Measurements from ENCODE around the gene RAC3.

RAC3 gene

DNA sequence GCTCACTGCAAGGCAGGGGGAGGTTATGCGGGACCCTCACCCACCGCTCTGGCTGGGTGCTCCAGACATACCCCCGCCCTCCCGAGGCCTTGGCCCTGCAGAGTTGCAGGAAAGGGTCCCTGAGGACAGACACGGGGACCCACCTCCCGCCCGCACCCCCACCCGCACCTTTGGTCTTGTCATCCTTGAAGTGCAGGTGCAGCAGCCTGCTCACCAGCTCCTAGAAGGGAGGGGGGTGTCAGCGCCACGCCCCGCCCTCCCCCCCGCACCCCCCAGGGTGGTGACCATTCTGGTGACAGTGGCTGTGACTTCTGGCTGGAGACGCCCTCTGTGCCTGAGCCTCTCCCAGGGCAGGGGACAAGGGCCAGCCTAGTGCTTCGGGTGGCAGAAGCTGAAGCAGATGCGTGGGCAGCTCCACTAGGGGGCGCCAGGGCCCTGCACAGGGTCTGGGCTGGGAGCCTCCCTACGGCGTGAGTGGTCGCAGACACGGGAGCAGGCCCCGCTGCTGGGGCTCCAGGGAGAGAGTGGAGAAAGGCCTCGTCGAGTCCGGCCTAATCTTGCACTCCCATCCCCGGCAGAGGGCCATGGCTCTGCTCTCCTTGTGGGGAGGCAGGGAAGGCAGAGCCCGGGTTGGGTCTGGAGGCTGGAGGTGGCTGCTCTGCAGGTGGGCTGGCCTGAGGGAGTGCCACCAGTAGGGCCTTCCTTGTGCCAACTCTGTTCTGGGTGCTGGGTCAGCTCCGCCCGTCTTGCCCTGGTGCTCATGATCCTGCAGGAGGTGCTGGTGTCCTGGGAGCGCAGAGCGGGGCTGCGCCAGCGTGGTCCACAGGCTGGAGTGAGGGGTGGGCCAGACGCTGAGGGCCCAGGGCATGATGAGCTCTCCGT lies 11.5 kb upstream of the RAC3 start:
- no CpG with 5 or more reads among the region's 34 CpGs for WGBS (ENCODE audit: insufficient coverage, insufficient read length)
- no peaks in the 10 kb centered on the region for H3K27me3 ChIP-seq (ENCODE audit: control insufficient read depth, insufficient read depth, low read length)
- 0 out of 2 replicates have a peak, but pooled peaks cover 2% of the 10 kb centered on the region for H3K36me3 ChIP-seq (ENCODE audit: control insufficient read depth, insufficient read depth, low read length)
- no peak overlapping the region for H3K27ac ChIP-seq (ENCODE audit: low read length)
- peaks cover 1% of the 10 kb centered on the region for H3K4me1 ChIP-seq (ENCODE audit: control insufficient read depth, insufficient read depth, low read length)
- no peak overlapping the region for H3K4me3 ChIP-seq (ENCODE audit: low read length)
- DNase-seq (ENCODE audit: low read depth, low spot score) = no peak
- H3K9me3 ChIP-seq (ENCODE audit: control insufficient read depth, insufficient read depth, low read length) = no peaks in the 10 kb centered on the region

DNA sequence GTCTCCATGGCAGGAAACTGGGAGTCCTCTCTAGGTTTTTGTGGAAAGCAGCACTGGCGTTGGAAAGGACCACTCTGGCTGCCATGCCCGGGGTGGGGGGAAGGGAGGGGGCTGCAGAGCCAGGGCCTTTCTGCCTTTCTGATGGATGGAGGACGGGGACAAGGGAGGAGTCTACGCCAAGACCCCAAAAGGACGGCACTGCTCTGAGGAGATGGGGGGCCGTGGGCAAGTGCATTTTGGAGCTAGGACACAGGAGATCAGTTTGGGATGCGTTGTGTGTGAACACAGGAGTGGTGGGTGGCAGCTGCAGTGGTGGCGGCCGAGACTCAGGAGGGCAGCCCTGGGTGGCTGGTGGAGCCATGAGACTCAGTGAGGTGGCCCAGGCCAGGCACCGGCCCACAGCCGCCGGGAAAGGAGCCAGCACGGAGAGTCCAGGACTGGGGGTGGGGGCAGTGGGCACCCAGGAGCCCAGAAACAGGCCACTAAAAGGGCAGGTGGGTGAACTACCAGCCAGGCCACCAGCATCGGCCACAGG lies 10.8 kb upstream of the RAC3 start:
- H3K4me3 ChIP-seq (ENCODE audit: low read length) = no peak overlapping the region
- no peak overlapping the region for H3K27ac ChIP-seq (ENCODE audit: low read length)
- no peaks in the 10 kb centered on the region for H3K9me3 ChIP-seq (ENCODE audit: control insufficient read depth, insufficient read depth, low read length)
- no peak for DNase-seq (ENCODE audit: low read depth, low spot score)
- no CpG with 5 or more reads among the region's 14 CpGs for WGBS (ENCODE audit: insufficient coverage, insufficient read length)
- H3K27me3 ChIP-seq (ENCODE audit: control insufficient read depth, insufficient read depth, low read length) = no peaks in the 10 kb centered on the region
- 0 out of 2 replicates have a peak, but pooled peaks cover 2% of the 10 kb centered on the region for H3K36me3 ChIP-seq (ENCODE audit: control insufficient read depth, insufficient read depth, low read length)
- H3K4me1 ChIP-seq (ENCODE audit: control insufficient read depth, insufficient read depth, low read length) = peaks cover 1% of the 10 kb centered on the region

DNA sequence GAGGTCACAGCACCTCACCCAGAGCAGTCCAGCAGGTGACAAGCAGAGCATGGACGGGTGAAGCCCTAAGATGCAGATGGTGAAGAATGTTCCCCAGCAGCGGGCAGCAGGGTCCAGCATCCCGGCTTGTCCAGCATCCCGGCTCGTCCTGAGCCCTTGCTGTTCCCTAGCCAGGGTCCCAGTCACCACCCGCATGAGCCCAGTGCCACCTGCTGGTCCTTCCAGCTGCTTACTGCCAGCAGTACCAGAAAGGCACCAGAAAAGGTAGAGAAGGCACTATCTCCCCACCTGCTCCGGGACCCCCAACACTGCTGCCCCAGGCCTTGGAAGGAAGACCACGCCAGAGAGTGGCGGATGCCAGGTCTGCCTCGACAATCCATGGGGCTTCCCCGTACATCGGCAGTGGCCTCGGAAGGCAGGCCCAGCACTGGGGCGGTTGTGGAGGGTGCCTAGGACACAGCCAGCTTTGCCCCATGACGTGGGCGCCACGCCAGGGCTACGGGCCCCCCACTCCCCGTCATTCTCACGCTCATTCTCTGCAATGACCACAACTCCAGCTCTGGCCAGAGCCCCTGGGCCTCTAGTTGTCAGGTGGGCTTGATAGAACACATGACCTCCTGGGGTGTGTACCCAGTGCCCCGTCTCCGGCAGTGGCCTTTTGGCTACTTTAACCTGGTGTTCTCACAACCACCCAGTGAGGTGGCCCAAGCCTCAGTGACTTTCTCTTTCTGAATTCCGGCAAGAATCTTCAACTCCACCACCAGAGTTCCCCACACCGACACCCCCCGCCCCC lies 10.2 kb upstream of the RAC3 start:
- Histone ChIP-seq H3K27ac (ENCODE audit: low read length) (no peak overlapping the region), H3K9me3 (ENCODE audit: control insufficient read depth, insufficient read depth, low read length) (no peaks in the 10 kb centered on the region), H3K27me3 (ENCODE audit: control insufficient read depth, insufficient read depth, low read length) (no peaks in the 10 kb centered on the region), H3K4me3 (ENCODE audit: low read length) (no peak overlapping the region), H3K4me1 (ENCODE audit: control insufficient read depth, insufficient read depth, low read length) (peaks cover 1% of the 10 kb centered on the region), H3K36me3 (ENCODE audit: control insufficient read depth, insufficient read depth, low read length) (0 out of 2 replicates have a peak, but pooled peaks cover 2% of the 10 kb centered on the region)
- WGBS (ENCODE audit: insufficient coverage, insufficient read length) = no CpG with 5 or more reads among the region's 25 CpGs
- no peak for DNase-seq (ENCODE audit: low read depth, low spot score)

DNA sequence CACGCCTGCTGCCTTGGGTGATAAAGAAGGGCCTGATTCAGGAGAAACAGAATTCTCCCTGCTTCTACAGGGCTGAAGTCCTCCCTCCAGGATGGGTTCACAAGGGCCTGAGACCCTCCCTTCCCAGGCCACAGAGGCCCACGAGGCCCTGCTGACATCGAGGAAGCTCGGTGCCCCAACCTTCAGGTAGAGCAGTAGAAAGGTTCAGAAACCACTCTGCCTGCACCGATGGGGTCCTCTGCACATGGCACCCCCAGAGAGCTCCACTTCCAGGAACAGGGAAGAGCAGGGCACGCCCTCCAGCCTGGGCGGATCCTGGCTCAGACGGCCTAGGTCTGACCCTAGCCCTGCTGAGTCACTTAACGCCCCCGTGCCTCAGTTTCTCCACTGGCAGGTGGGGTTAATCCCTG lies 9.6 kb upstream of the RAC3 start:
- no peak overlapping the region for H3K27ac ChIP-seq (ENCODE audit: low read length)

DNA sequence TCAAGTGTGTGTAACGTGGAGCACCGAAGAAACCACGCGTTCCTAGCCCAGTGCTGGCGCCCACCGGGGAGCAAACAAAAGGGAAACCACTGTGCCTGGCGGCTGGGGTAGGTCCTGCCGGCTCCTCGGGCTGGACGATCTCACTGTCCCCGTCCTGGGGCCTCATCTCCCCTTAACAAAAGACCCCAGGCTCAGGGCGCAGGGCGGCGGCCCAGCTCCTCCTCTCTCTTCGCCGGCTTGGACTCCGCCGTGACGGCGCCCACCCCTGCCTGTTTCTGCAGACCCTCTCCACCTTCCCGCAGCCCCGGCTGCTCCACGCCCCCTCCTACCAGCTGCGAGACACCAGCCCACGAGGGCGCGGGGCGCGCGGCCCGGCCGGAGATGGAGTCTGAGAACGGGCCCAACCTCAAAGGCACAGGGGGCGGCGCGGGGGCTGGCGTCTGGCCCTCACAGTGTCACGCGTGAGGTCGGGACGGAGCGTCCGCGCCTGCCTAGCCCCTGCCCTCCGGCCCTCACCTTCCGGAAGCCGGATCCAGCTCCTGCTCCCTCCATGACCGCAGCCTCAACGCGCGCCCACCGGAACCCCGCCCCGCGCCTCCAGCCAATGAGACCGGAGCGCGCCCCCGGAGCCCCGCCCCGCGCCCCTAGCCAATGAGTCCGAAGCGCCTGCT lies 9.0 kb upstream of the RAC3 start, which contains the start of gene CENPX:
TSS of gene CENPX (minus strand) at position 569 of the 671 bp plus-strand sequence. CDS start at position 552, 17 bp downstream.
- H3K27ac ChIP-seq (ENCODE audit: low read length) = no peak within 1 kb of the TSS
- no peaks in the 10 kb centered on the region for H3K9me3 ChIP-seq (ENCODE audit: control insufficient read depth, insufficient read depth, low read length)

More for the DNA sequence above, 9.6 kb upstream of the RAC3 start:
- no peaks in the 10 kb centered on the region for H3K27me3 ChIP-seq (ENCODE audit: control insufficient read depth, insufficient read depth, low read length)
- WGBS (ENCODE audit: insufficient coverage, insufficient read length) = no CpG with 5 or more reads among the region's 10 CpGs
- 0 out of 2 replicates have a peak, but pooled peaks cover 2% of the 10 kb centered on the region for H3K36me3 ChIP-seq (ENCODE audit: control insufficient read depth, insufficient read depth, low read length)
- DNase-seq (ENCODE audit: low read depth, low spot score) = no peak
- H3K4me3 ChIP-seq (ENCODE audit: low read length) = peak overlapping the region; percentile 57
- H3K4me1 ChIP-seq (ENCODE audit: control insufficient read depth, insufficient read depth, low read length) = peaks cover 1% of the 10 kb centered on the region
- no peaks in the 10 kb centered on the region for H3K9me3 ChIP-seq (ENCODE audit: control insufficient read depth, insufficient read depth, low read length)

DNA sequence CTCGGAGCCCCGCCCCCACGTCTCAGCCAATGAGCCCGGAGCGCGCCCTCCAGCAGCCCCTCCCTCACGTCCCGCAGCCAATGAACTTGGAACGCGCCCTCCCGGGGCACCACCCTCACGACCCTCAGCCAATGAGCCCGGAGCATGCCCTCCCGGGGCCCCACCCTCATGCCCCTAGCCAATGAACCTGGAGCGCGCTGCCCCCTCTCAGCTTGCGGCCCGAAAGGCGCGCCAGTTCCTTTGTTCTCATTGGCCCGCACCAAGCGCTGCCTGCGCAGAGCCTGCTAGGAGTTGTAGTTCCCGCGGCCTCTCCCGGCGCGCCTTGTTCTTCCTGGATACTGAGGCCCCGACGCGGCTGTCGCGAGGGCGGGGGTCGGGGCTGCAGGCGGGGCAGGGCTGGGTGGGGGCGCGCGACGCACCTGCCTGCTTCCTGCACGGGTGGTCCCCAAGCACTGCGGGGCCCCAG lies 8.5 kb upstream of the RAC3 start, which contains the start of gene LRRC45:
TSS of gene LRRC45 (plus strand) at position 325 of the 466 bp plus-strand sequence. CDS start 339 bp downstream, outside the sequence.
- H3K27me3 ChIP-seq (ENCODE audit: control insufficient read depth, insufficient read depth, low read length) = no peaks in the 10 kb centered on the region
- no peak within 1 kb of the TSS for H3K27ac ChIP-seq (ENCODE audit: low read length)
- no peaks in the 10 kb centered on the region for H3K9me3 ChIP-seq (ENCODE audit: control insufficient read depth, insufficient read depth, low read length)
- H3K36me3 ChIP-seq (ENCODE audit: control insufficient read depth, insufficient read depth, low read length) = peaks cover 2% of the 10 kb centered on the region; the same call in 1 of the 2 replicates
- peak; percentile 98 for DNase-seq (ENCODE audit: low read depth, low spot score)
- WGBS (ENCODE audit: insufficient coverage, insufficient read length) = no CpG with 5 or more reads among the region's 42 CpGs
- H3K4me3 ChIP-seq (ENCODE audit: low read length) = peak within 1 kb of the TSS; percentile 64
- H3K4me1 ChIP-seq (ENCODE audit: control insufficient read depth, insufficient read depth, low read length) = peaks cover 1% of the 10 kb centered on the region

More for the DNA sequence above, 9.0 kb upstream of the RAC3 start, which contains the start of gene CENPX:
- Histone ChIP-seq H3K36me3 (ENCODE audit: control insufficient read depth, insufficient read depth, low read length) (0 out of 2 replicates have a peak, but pooled peaks cover 2% of the 10 kb centered on the region), H3K27me3 (ENCODE audit: control insufficient read depth, insufficient read depth, low read length) (no peaks in the 10 kb centered on the region), H3K4me1 (ENCODE audit: control insufficient read depth, insufficient read depth, low read length) (peaks cover 1% of the 10 kb centered on the region), H3K4me3 (ENCODE audit: low read length) (peak within 1 kb of the TSS; percentile 64)
- no peak for DNase-seq (ENCODE audit: low read depth, low spot score)
- WGBS (ENCODE audit: insufficient coverage, insufficient read length) = no CpG with 5 or more reads among the region's 64 CpGs

DNA sequence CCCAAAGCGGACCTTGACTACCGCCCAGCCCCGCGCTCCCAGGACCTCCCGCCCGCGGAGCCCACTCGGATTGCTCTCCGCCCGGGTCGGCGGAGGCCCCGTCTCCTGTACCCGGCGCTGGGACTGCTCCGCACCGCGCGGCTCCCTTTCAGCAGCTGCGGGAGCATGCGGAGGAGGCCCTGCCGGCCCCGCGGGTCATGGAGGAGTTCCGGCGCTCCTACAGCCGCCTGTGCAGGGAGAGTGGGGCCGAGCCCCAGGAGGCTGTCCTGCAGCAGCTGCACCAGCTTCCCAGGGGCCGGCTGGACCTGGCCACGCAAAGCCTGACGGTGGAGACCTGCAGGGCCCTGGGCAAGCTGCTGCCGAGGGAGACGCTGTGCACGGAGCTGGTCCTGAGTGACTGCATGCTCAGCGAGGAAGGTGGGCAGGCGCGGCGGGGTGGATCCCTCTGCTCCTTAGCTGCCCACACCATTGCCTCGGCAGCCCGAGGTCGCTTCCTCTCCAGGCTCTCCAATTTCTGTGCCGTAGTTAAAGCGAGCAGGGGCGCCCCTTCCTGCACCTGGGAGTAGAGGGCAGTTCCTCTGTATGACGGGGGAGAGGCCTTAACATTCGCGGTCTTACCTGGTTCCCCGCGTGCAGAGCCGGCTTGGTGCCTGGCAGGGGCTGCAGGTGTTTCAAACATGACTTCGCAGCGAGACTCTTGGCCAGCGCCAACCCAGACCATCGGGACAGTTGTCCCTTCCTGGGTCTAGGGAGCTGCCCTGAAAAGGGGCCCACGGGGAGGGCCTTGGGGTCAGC lies 7.8 kb upstream of the RAC3 start:
- Histone ChIP-seq H3K9me3 (ENCODE audit: control insufficient read depth, insufficient read depth, low read length) (no peaks in the 10 kb centered on the region), H3K4me1 (ENCODE audit: control insufficient read depth, insufficient read depth, low read length) (peaks cover 1% of the 10 kb centered on the region), H3K27me3 (ENCODE audit: control insufficient read depth, insufficient read depth, low read length) (no peaks in the 10 kb centered on the region), H3K4me3 (ENCODE audit: low read length) (peak overlapping the region; percentile 64; the same call in 1 of the 2 replicates), H3K36me3 (ENCODE audit: control insufficient read depth, insufficient read depth, low read length) (no peaks in the 10 kb centered on the region; the same call in 1 of the 2 replicates), H3K27ac (ENCODE audit: low read length) (no peak overlapping the region)
- DNase-seq (ENCODE audit: low read depth, low spot score) = no peak
- WGBS (ENCODE audit: insufficient coverage, insufficient read length) = no CpG with 5 or more reads among the region's 55 CpGs

DNA sequence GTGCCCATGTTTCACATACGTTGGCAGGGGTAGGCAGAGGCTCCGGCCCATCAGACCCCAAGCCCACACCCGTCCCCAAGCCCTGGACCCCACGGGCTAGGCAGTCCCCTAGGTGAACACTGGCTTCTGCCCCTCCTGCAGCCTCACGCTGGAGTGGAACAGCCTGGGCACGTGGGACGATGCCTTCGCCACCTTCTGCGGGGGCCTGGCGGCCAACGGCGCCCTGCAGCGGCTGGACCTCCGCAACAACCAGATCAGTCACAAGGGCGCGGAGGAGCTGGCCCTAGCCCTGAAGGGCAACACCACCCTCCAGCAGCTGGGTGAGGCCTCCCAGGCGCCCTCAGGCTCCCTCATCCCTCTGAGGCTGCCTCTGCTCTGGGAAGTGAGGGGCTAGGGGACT lies 6.6 kb upstream of the RAC3 start:
- Histone ChIP-seq H3K4me3 (ENCODE audit: low read length) (no peak overlapping the region), H3K27me3 (ENCODE audit: control insufficient read depth, insufficient read depth, low read length) (no peaks in the 10 kb centered on the region), H3K4me1 (ENCODE audit: control insufficient read depth, insufficient read depth, low read length) (peaks cover 1% of the 10 kb centered on the region), H3K36me3 (ENCODE audit: control insufficient read depth, insufficient read depth, low read length) (peaks cover 2% of the 10 kb centered on the region; the same call in 1 of the 2 replicates), H3K9me3 (ENCODE audit: control insufficient read depth, insufficient read depth, low read length) (no peaks in the 10 kb centered on the region), H3K27ac (ENCODE audit: low read length) (no peak overlapping the region)
- no peak for DNase-seq (ENCODE audit: low read depth, low spot score)
- no CpG with 5 or more reads among the region's 17 CpGs for WGBS (ENCODE audit: insufficient coverage, insufficient read length)

DNA sequence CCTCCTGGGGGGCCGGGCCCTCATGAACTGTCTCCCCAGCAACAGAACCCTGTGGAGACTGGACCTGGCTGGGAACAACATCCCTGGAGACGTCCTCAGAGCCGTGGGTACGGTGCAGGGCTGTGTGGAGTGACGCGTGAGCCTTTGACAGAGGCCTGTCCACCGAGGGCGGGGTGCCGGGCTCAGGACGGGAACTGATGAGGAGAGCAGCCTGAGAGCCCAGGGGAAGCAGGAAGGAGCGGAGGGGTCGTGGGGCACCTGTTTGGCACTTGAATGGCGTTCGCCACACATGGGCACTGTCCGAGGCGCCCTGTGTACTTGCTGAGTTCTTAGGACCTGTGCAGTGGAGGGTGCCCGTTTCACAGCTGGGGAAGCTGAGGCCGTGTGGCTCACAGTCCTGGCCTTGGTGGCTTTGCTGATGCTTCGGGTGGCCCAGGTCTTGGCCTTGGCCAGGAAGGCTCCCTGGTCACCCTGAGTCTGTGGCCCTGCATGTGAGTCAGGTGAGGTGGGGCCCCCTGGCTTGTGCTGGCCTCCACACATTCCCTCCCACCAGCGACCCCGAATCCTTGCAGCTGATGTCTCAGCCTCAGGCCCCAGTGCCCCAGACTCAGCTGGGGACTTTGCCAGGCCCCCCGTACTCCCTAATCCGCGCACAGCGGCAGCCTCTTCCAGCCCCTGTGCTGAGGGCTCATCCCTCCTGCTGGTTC lies 5.9 kb upstream of the RAC3 start:
- Histone ChIP-seq H3K27me3 (ENCODE audit: control insufficient read depth, insufficient read depth, low read length) (no peaks in the 10 kb centered on the region), H3K4me1 (ENCODE audit: control insufficient read depth, insufficient read depth, low read length) (peaks cover 1% of the 10 kb centered on the region)
- no CpG with 5 or more reads among the region's 25 CpGs for WGBS (ENCODE audit: insufficient coverage, insufficient read length)

More for the DNA sequence above, 5.9 kb upstream of the RAC3 start:
- DNase-seq (ENCODE audit: low read depth, low spot score) = no peak
- Histone ChIP-seq H3K4me3 (ENCODE audit: low read length) (no peak overlapping the region), H3K27ac (ENCODE audit: low read length) (no peak overlapping the region), H3K36me3 (ENCODE audit: control insufficient read depth, insufficient read depth, low read length) (peaks cover 2% of the 10 kb centered on the region; the same call in 1 of the 2 replicates), H3K9me3 (ENCODE audit: control insufficient read depth, insufficient read depth, low read length) (no peaks in the 10 kb centered on the region)

Data from iPS DF 6.9 (cell line).